HG03280 (cell line): ENCODE results near the gene SLC23A1.

Source experiments
- ATAC-seq: cut with Tn5 transposase; IDR thresholded peaks from one replicate; pipeline ENCODE4 v1.9.1; 2021; ENCODE audit warnings: mild to moderate bottlenecking, moderate library complexity; ENCODE audit not compliant: unreplicated experiment

The SLC23A1 gene

GRCh38 chr5:139408191-139408590 is 25.1 kb upstream of the SLC23A1 start:
- ATAC-seq: no peak

GRCh38 chr5:139407517-139407916 is 24.4 kb upstream of the SLC23A1 start:
- no peak for ATAC-seq

GRCh38 chr5:139406963-139407362 is 23.9 kb upstream of the SLC23A1 start:
- ATAC-seq: no peak

- no peak for ATAC-seq
Measured at GRCh38 chr5:139404484-139404840, 21.4 kb upstream of the SLC23A1 start.

GRCh38 chr5:139403787-139404483 is 20.8 kb upstream of the SLC23A1 start, which contains the start of gene SPATA24:
SPATA24 (minus strand) TSS chr5:139404089; CDS start chr5:139404060, 29 bp downstream.
- ATAC-seq: peak; percentile 86

DNA sequence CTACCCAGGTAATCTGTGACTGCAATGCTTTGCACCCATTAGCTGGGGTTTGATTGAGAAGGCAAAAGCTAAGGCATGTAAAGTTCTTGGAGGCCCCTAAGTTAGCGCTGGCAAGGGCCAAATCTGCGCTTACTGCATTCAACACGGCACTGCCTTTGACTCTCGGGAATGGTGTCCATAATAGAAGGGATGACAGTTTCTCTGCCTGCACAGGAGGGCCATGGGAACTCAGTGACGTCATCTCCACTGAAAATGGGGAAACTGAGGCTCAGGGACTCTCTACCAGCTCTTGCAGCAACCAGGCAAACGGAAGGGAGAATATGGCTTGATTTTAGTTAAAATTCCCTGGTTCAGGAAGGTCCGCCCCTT is 20.3 kb upstream of the SLC23A1 start:
- ATAC-seq: no peak

GRCh38 chr5:139402561-139403158 is 19.6 kb upstream of the SLC23A1 start:
- no peak for ATAC-seq

GRCh38 chr5:139401546-139401945 is 18.4 kb upstream of the SLC23A1 start:
- ATAC-seq: no peak

DNA sequence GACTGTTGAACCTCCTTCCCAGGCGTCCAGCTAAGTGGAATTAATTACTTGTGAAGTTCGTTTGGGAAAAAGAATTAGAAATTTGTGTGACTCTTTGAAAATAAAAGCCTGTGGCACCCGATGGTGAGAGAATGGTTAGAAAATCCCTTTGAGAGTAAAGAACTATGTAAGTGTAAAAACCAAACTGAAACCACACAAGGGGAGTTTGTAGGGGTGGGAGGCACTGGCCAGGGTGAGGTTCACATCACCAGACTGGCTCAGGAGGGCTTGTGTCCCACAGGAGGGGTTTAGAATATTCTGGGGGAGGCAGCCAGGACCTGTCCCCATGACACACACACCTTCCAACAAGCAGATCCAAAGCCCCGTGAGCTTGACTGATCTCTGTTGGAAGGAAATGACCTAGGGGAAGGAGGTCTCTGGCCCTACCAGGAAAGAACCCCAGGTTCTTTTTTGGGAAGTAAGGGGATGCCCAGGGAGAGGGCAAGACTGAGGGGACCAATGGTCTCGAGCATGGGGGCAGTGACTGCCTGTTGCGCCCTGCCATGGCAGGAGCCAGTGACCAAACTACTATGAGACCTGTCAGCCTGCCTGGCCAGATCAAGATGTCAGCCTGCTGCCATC is 16.5 kb upstream of the SLC23A1 start:
- no peak for ATAC-seq

- ATAC-seq: no peak
Measured at GRCh38 chr5:139397921-139398320, 14.8 kb upstream of the SLC23A1 start.

DNA sequence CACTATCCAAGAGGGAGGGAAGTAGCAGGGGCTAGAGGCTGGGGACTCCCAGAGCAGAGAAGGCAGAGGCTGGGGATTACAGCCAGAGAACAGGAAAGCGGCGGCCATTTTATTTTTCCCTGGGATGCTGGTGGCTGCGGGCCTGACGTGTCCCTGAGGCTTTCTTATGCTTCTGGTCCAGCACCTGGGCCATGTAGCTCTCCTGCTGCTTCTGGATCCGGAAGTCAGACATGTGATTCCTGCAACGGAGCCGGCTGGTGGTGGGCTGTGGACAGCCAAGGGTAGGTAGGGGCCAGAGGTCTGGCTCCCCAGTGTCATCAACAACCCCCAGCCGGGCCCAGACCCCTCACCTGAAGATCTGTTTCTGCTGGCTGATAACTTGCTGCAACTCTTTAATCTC is 13.6 kb upstream of the SLC23A1 start:
- ATAC-seq: no peak

DNA sequence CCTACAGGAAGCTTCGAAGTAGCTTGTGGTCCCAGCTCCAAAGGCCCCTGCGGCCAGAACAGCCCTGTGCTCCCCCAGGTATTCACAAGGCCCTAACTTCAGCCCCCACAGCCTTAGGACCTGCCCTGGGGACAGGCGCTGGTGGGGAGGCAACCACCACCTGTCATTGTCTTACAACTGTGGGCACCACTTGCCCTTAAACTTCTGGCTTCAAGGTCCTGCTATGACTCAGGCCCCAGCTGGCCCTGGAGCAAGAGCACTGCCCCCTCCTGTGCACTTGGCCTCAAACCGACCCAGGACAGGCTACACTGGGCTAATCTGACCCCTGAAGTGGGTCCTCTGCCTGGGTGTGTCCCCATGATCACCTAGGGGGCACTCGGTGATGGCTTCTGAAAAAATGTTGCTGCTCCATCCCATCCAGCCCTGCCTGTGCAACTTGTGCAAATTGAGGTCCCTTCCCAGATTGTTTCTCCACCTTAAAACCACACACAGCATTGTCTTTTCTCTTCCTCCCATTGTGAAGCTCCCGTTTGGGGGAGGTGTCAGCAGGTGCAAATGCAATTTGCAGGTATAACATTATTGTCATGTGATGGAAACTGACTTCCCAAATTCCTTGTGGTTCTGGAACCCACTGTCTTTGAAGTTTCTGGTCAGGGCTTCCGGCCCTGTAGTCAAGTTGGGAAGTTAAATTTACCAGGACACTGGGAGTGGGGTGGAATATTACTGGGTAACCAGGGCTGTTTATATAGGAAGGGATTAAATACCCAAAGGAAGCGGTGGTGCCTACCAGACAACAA is 12.9 kb upstream of the SLC23A1 start:
- no peak for ATAC-seq

- ATAC-seq: no peak
Measured at GRCh38 chr5:139394654-139395566, 11.8 kb upstream of the SLC23A1 start, which contains the start of gene PROB1. PROB1 (minus strand) TSS chr5:139395104; CDS start chr5:139395081, 23 bp downstream.

DNA sequence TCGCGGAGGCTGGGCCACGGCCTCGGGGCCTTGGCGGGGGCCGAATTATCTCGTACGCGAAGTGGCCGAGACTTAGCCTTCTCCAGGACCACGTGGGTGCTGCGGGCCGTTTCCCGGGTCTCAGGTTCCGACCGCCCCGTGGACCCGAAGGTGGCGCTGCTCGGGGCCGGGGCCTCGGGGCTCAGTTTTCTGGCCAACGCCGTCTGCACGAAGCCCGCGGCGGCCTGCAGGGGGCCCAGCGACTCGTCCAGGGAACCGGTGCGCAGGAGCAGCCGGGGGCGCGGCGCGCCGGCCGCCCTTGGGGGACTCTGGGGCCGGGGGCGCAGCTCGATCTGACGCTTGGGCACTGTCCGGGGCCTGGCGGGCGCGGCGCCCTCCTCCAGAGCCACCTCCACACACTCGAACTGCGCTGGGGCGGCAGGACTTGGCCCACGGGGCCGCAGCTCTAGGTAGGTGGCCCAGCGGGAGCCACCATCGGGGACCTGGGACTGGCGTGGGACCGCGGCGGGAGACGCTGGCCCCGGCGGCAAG is 11.1 kb upstream of the SLC23A1 start:
- no peak for ATAC-seq

DNA sequence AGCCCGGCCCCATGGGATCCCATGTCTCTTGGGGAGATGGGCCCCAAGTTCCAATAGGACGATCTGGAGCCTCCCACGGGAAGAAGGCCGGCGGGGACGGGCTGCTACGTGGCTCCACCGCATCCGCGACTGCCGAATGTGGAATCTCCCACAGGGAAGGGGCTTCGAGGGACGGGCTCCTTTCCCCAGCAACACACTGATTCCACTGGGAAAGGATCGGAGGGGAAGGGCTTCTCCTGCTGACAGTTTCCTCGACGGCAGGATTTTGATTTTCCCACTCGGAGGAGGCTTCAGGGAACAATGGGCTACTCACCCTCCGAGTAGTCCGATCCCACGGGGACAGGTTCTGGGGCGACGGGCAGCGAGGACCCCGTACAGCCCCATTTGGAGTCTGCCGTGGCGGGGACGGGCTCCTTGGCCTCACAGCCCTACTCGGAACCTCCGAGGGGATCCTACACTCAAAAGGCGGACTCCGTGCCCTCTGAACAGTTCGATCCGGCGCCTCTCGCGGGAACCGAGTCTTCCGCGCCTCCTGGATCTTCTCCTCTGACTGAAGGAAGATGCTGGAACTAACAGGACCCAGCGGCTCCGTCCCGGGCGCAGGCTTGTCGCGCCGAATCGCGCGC is 10.5 kb upstream of the SLC23A1 start:
- no peak for ATAC-seq

- ATAC-seq: peak; percentile 43
Measured at GRCh38 chr5:139392678-139393496, 9.8 kb upstream of the SLC23A1 start.

- peak; percentile 16 for ATAC-seq
Measured at GRCh38 chr5:139392324-139392677, 9.2 kb upstream of the SLC23A1 start.

DNA sequence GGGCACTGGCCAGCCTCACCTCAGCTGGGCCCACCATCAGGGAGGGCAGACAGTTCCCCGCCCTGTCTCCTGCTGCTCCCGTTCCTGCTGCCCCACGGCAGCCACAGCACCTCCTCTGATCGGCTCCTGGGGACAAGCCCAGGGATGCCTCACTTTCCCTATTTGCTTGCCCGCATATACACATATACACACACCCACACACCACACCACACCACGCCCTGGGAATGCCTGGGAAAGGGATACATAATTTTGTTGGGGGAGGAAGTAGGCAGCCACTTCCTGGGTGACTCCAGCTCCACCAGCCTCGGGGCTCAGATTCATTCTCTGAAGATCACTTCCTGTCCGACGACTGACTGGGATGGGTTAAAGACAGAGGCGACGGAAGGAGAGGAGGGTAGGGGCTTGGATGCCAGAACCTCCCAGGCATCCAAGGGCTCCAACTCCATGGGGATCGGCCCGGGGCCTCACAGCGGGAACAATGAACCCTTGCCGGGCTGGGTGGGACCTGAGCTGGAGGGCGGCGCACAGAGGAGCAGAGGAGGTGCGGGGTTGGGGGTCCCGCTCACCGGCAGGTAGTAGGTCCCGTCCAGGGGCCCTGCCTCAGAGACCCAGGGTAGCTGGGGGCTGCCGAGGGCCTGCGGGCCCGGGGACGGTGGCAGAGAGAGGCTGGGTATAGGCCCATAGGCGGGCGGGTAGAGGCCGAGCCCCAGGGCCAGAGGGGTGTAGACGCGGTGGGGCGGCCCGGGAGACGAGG is 8.7 kb upstream of the SLC23A1 start:
- no peak for ATAC-seq
